ENCODE results near the gene P2RX5.

The P2RX5 gene

GRCh38 chr17:3626831-3627768, 68.9 kb downstream of the P2RX5 start:
- no peak for FAIRE-seq
- no peak for DNase-seq (ENCODE audit: low spot score)
